ENCODE results near the gene ABLIM2.

ABLIM2 gene

GRCh38 chr4:8152090-8152864 is 6.3 kb downstream of the ABLIM2 start:
- H3K27ac ChIP-seq (ENCODE audit: low read depth in 2 of 2, low read length in 2 of 2) = no peak overlapping the region

GRCh38 chr4:8151165-8151650 is 7.4 kb downstream of the ABLIM2 start:
- Histone ChIP-seq H3K36me3 (ENCODE audit: control insufficient read depth in 2 of 2, insufficient read depth in 2 of 2, low read length in 2 of 2) (no peaks in the 10 kb centered on the region), H3K4me3 (ENCODE audit: low read length in 2 of 2) (no peak overlapping the region), H3K9me3 (ENCODE audit: control insufficient read depth in 2 of 2, low read length in 2 of 2) (no peaks in the 10 kb centered on the region), H3K27ac (ENCODE audit: low read depth in 2 of 2, low read length in 2 of 2) (no peak overlapping the region), H3K27me3 (ENCODE audit: control insufficient read depth in 2 of 2, insufficient read depth in 2 of 2, low read length in 2 of 2) (no peaks in the 10 kb centered on the region), H3K9ac (ENCODE audit: low read depth in 1 of 2, low read length in 2 of 2) (no peak overlapping the region), H3K4me1 (ENCODE audit: control insufficient read depth in 2 of 2, insufficient read depth in 2 of 2, low read length in 2 of 2) (no peaks in the 10 kb centered on the region)

More at GRCh38 chr4:8152090-8152864, 6.3 kb downstream of the ABLIM2 start:
- H3K9ac ChIP-seq (ENCODE audit: low read depth in 1 of 2, low read length in 2 of 2) = no peak overlapping the region
- H3K4me1 ChIP-seq (ENCODE audit: control insufficient read depth in 2 of 2, insufficient read depth in 2 of 2, low read length in 2 of 2) = peaks cover 0 to under 1% of the 10 kb centered on the region in 2 donors
- no peak overlapping the region for H3K4me3 ChIP-seq (ENCODE audit: low read length in 2 of 2)
- no peaks in the 10 kb centered on the region for H3K36me3 ChIP-seq (ENCODE audit: control insufficient read depth in 2 of 2, insufficient read depth in 2 of 2, low read length in 2 of 2)
- no peaks in the 10 kb centered on the region for H3K9me3 ChIP-seq (ENCODE audit: control insufficient read depth in 2 of 2, low read length in 2 of 2)
- H3K27me3 ChIP-seq (ENCODE audit: control insufficient read depth in 2 of 2, insufficient read depth in 2 of 2, low read length in 2 of 2) = peaks cover 0 to under 1% of the 10 kb centered on the region in 2 donors

- Histone ChIP-seq H3K36me3 (ENCODE audit: control insufficient read depth in 2 of 2, insufficient read depth in 2 of 2, low read length in 2 of 2) (no peaks in the 10 kb centered on the region), H3K9ac (ENCODE audit: low read depth in 1 of 2, low read length in 2 of 2) (no peak overlapping the region), H3K4me3 (ENCODE audit: low read length in 2 of 2) (no peak overlapping the region), H3K27ac (ENCODE audit: low read depth in 2 of 2, low read length in 2 of 2) (no peak overlapping the region), H3K4me1 (ENCODE audit: control insufficient read depth in 2 of 2, insufficient read depth in 2 of 2, low read length in 2 of 2) (no peaks in the 10 kb centered on the region), H3K27me3 (ENCODE audit: control insufficient read depth in 2 of 2, insufficient read depth in 2 of 2, low read length in 2 of 2) (no peaks in the 10 kb centered on the region), H3K9me3 (ENCODE audit: control insufficient read depth in 2 of 2, low read length in 2 of 2) (no peaks in the 10 kb centered on the region)
These were observed 8.2 kb downstream of the ABLIM2 start for GRCh38 chr4:8150152-8151090.

- Histone ChIP-seq H3K36me3 (ENCODE audit: control insufficient read depth in 2 of 2, insufficient read depth in 2 of 2, low read length in 2 of 2) (no peaks in the 10 kb centered on the region), H3K9me3 (ENCODE audit: control insufficient read depth in 2 of 2, low read length in 2 of 2) (no peaks in the 10 kb centered on the region), H3K4me1 (ENCODE audit: control insufficient read depth in 2 of 2, insufficient read depth in 2 of 2, low read length in 2 of 2) (no peaks in the 10 kb centered on the region), H3K27ac (ENCODE audit: low read depth in 2 of 2, low read length in 2 of 2) (no peak overlapping the region), H3K9ac (ENCODE audit: low read depth in 1 of 2, low read length in 2 of 2) (no peak overlapping the region), H3K4me3 (ENCODE audit: low read length in 2 of 2) (no peak overlapping the region), H3K27me3 (ENCODE audit: control insufficient read depth in 2 of 2, insufficient read depth in 2 of 2, low read length in 2 of 2) (no peaks in the 10 kb centered on the region)
These were observed 8.9 kb downstream of the ABLIM2 start for GRCh38 chr4:8149664-8150063.

GRCh38 chr4:8148785-8149435 is 9.7 kb downstream of the ABLIM2 start:
- Histone ChIP-seq H3K9ac (ENCODE audit: low read depth in 1 of 2, low read length in 2 of 2) (no peak overlapping the region), H3K4me1 (ENCODE audit: control insufficient read depth in 2 of 2, insufficient read depth in 2 of 2, low read length in 2 of 2) (no peaks in the 10 kb centered on the region), H3K36me3 (ENCODE audit: control insufficient read depth in 2 of 2, insufficient read depth in 2 of 2, low read length in 2 of 2) (no peaks in the 10 kb centered on the region), H3K4me3 (ENCODE audit: low read length in 2 of 2) (no peak overlapping the region), H3K27me3 (ENCODE audit: control insufficient read depth in 2 of 2, insufficient read depth in 2 of 2, low read length in 2 of 2) (no peaks in the 10 kb centered on the region), H3K27ac (ENCODE audit: low read depth in 2 of 2, low read length in 2 of 2) (no peak overlapping the region), H3K9me3 (ENCODE audit: control insufficient read depth in 2 of 2, low read length in 2 of 2) (no peaks in the 10 kb centered on the region)

GRCh38 chr4:8148159-8148558 is 10.5 kb downstream of the ABLIM2 start:
- Histone ChIP-seq H3K9me3 (ENCODE audit: control insufficient read depth in 2 of 2, low read length in 2 of 2) (no peaks in the 10 kb centered on the region), H3K36me3 (ENCODE audit: control insufficient read depth in 2 of 2, insufficient read depth in 2 of 2, low read length in 2 of 2) (no peaks in the 10 kb centered on the region), H3K4me3 (ENCODE audit: low read length in 2 of 2) (no peak overlapping the region), H3K27me3 (ENCODE audit: control insufficient read depth in 2 of 2, insufficient read depth in 2 of 2, low read length in 2 of 2) (no peaks in the 10 kb centered on the region), H3K4me1 (ENCODE audit: control insufficient read depth in 2 of 2, insufficient read depth in 2 of 2, low read length in 2 of 2) (no peaks in the 10 kb centered on the region), H3K9ac (ENCODE audit: low read depth in 1 of 2, low read length in 2 of 2) (no peak overlapping the region), H3K27ac (ENCODE audit: low read depth in 2 of 2, low read length in 2 of 2) (no peak overlapping the region)

GRCh38 chr4:8147231-8147970 is 11.2 kb downstream of the ABLIM2 start:
- Histone ChIP-seq H3K9ac (ENCODE audit: low read depth in 1 of 2, low read length in 2 of 2) (no peak overlapping the region), H3K9me3 (ENCODE audit: control insufficient read depth in 2 of 2, low read length in 2 of 2) (no peaks in the 10 kb centered on the region), H3K4me1 (ENCODE audit: control insufficient read depth in 2 of 2, insufficient read depth in 2 of 2, low read length in 2 of 2) (no peaks in the 10 kb centered on the region), H3K27ac (ENCODE audit: low read depth in 2 of 2, low read length in 2 of 2) (no peak overlapping the region), H3K36me3 (ENCODE audit: control insufficient read depth in 2 of 2, insufficient read depth in 2 of 2, low read length in 2 of 2) (no peaks in the 10 kb centered on the region), H3K4me3 (ENCODE audit: low read length in 2 of 2) (no peak overlapping the region), H3K27me3 (ENCODE audit: control insufficient read depth in 2 of 2, insufficient read depth in 2 of 2, low read length in 2 of 2) (no peaks in the 10 kb centered on the region)

- H3K9ac ChIP-seq (ENCODE audit: low read depth in 1 of 2, low read length in 2 of 2) = no peak overlapping the region
- no peaks in the 10 kb centered on the region for H3K27me3 ChIP-seq (ENCODE audit: control insufficient read depth in 2 of 2, insufficient read depth in 2 of 2, low read length in 2 of 2)
- no peaks in the 10 kb centered on the region for H3K9me3 ChIP-seq (ENCODE audit: control insufficient read depth in 2 of 2, low read length in 2 of 2)
- H3K4me3 ChIP-seq (ENCODE audit: low read length in 2 of 2) = no peak overlapping the region
- H3K36me3 ChIP-seq (ENCODE audit: control insufficient read depth in 2 of 2, insufficient read depth in 2 of 2, low read length in 2 of 2) = no peaks in the 10 kb centered on the region
- no peak overlapping the region for H3K27ac ChIP-seq (ENCODE audit: low read depth in 2 of 2, low read length in 2 of 2)
- H3K4me1 ChIP-seq (ENCODE audit: control insufficient read depth in 2 of 2, insufficient read depth in 2 of 2, low read length in 2 of 2) = no peaks in the 10 kb centered on the region
These were observed 12.5 kb downstream of the ABLIM2 start for GRCh38 chr4:8146157-8146556.

GRCh38 chr4:8144359-8144758 is 14.3 kb downstream of the ABLIM2 start:
- H3K4me3 ChIP-seq (ENCODE audit: low read length in 2 of 2) = no peak overlapping the region
- H3K27ac ChIP-seq (ENCODE audit: low read depth in 2 of 2, low read length in 2 of 2) = no peak overlapping the region
- no peaks in the 10 kb centered on the region for H3K36me3 ChIP-seq (ENCODE audit: control insufficient read depth in 2 of 2, insufficient read depth in 2 of 2, low read length in 2 of 2)
- H3K9ac ChIP-seq (ENCODE audit: low read depth in 1 of 2, low read length in 2 of 2) = no peak overlapping the region
- no peaks in the 10 kb centered on the region for H3K9me3 ChIP-seq (ENCODE audit: control insufficient read depth in 2 of 2, low read length in 2 of 2)
- H3K27me3 ChIP-seq (ENCODE audit: control insufficient read depth in 2 of 2, insufficient read depth in 2 of 2, low read length in 2 of 2) = no peaks in the 10 kb centered on the region
- H3K4me1 ChIP-seq (ENCODE audit: control insufficient read depth in 2 of 2, insufficient read depth in 2 of 2, low read length in 2 of 2) = no peaks in the 10 kb centered on the region

Measured in mucosa of rectum (tissue), 2 donors.